Measurements from ENCODE around the gene OR8J3. TPM values are rescaled to one million over a fixed set of nuclear protein-coding genes. Genes with fewer than 3 reads are reported as not detected.

OR8J3 gene
- total RNA-seq, 2 experiments from 2014 or later = not detected

DNA sequence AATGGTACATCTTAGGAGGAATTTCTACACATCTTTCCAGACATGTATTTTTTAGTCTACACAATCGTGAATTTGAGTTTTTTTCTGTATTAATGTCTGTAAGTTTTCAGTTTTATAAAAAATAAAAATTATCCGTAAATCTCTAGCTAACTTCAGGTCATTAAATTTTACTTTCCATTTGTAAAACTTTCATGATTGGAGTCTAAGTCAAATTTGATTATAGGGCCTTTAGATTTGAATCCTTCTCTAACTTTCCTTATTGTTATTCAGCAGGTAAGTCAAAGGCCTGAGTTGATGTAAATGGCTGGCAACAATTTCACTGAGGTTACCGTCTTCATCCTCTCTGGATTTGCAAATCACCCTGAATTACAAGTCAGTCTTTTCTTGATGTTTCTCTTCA, 47.0 kb downstream of the OR8J3 start, which contains the start of gene OR8I2:
TSS of gene OR8I2 (plus strand) at position 301 of the 400 bp plus-strand sequence. CDS start at position 301, 0 bp downstream.
- ChIA-PET CTCF (interaction anchor here (0.6 kb wide), 1 partner anchor 243 kb away, joined by 3 read pairs; no protein-coding TSS in a partner anchor), POLR2A (no interaction called here)
- no peaks in the 10 kb centered on the region for H3K36me3 Mint-ChIP-seq (ENCODE audit: low read depth)
- DNase-seq = no peak
- no peak for ATAC-seq
- H3K4me1 Mint-ChIP-seq = no peaks in the 10 kb centered on the region
- peaks cover 9% of the 10 kb centered on the region for H3K9me3 Mint-ChIP-seq (ENCODE audit: low read depth)
- no peak within 1 kb of the TSS for H3K27ac Mint-ChIP-seq
- no peaks in the 10 kb centered on the region for H3K27me3 Mint-ChIP-seq
- H3K4me3 Mint-ChIP-seq = no peak within 1 kb of the TSS
- intact Hi-C loops (cut with DNase I, micrococcal nuclease) = no loop called here

- POLR2A ChIA-PET = no interaction called here
- no peak for DNase-seq
- no peak overlapping the region for H3K4me3 Mint-ChIP-seq
- H3K27me3 Mint-ChIP-seq = no peaks in the 10 kb centered on the region
- no peak overlapping the region for H3K27ac Mint-ChIP-seq
- CTCF ChIA-PET = no interaction called here
- H3K4me1 Mint-ChIP-seq = no peaks in the 10 kb centered on the region
- ATAC-seq = no peak
- H3K36me3 Mint-ChIP-seq (ENCODE audit: low read depth) = no peaks in the 10 kb centered on the region
- H3K9me3 Mint-ChIP-seq (ENCODE audit: low read depth) = peaks cover 5% of the 10 kb centered on the region
- intact Hi-C loops (cut with DNase I, micrococcal nuclease) = no loop called here
Measured at GRCh38 chr11:56089697-56090096, 50.3 kb downstream of the OR8J3 start.

Other genes starting within 250 kb of the OR8J3 start
- not detected for gene OR5W2, start 225.6 kb downstream of the OR8J3 start, total RNA-seq
- not detected for gene OR5I1, start 203.8 kb downstream of the OR8J3 start, total RNA-seq
- gene OR10AG1, start 170.3 kb downstream of the OR8J3 start, total RNA-seq = not detected
- gene OR5F1, start 145.6 kb downstream of the OR8J3 start, total RNA-seq = not detected
- gene OR5AS1, start 112.5 kb downstream of the OR8J3 start, total RNA-seq = not detected
- gene OR8I2, start 46.9 kb downstream of the OR8J3 start, total RNA-seq = not detected
- not detected for gene OR8H2, start 36.5 kb downstream of the OR8J3 start, total RNA-seq
- not detected for gene OR8H3, start 17.8 kb downstream of the OR8J3 start, total RNA-seq
- not detected for gene OR8K5, start 20.1 kb upstream of the OR8J3 start, total RNA-seq
- gene OR5J2, start 36.4 kb upstream of the OR8J3 start, total RNA-seq = not detected
- gene OR5T2, start 94.1 kb upstream of the OR8J3 start, total RNA-seq = not detected
- gene OR5T3, start 112.1 kb upstream of the OR8J3 start, total RNA-seq = not detected
- gene OR5T1, start 134.0 kb upstream of the OR8J3 start, total RNA-seq = not detected
- gene OR8H1, start 152.1 kb upstream of the OR8J3 start, total RNA-seq = not detected
- not detected for gene OR8K3, start 174.9 kb upstream of the OR8J3 start, total RNA-seq
- not detected for gene OR8K1, start 205.8 kb upstream of the OR8J3 start, total RNA-seq
- gene OR8J1, start 214.1 kb upstream of the OR8J3 start, total RNA-seq = not detected
- not detected for gene OR8U1, start 235.4 kb upstream of the OR8J3 start, total RNA-seq